Mucosa of descending colon (tissue), 3 donors: ENCODE results near the gene AHCYL2. TPM values are rescaled to one million over a fixed set of nuclear protein-coding genes. Genes with fewer than 3 reads are reported as not detected.

ENCODE experiments used
- ATAC-seq: fragments of 200-7000 bp; cut with Tn5 transposase; one replicate; pipeline ENCODE4 v1.9.1; 2020; ENCODE audit warnings: mild to moderate bottlenecking, moderate library complexity
- DNase-seq, 3 donors: peaks; one replicate each; pipeline ENCODE4 v3.0.0-alpha.2; 2020
- H3K36me3 ChIP-seq: fragments of 200-600 bp; one replicate; pipeline ENCODE4 v1.8.0; 2021; ENCODE audit warnings: low read depth, mild to moderate bottlenecking
- H3K4me1 ChIP-seq: fragments of 200-600 bp; one replicate; pipeline ENCODE4 v1.8.0; 2021; ENCODE audit warnings: low read depth, mild to moderate bottlenecking
- H3K4me3 ChIP-seq: fragments of 200-600 bp; one replicate; pipeline ENCODE4 v1.8.0; 2021; ENCODE audit warnings: mild to moderate bottlenecking
- H3K9me3 ChIP-seq: fragments of 200-600 bp; one replicate; pipeline ENCODE4 v1.8.0; 2021; ENCODE audit warnings: mild to moderate bottlenecking
- CTCF ChIP-seq: fragments of 200-600 bp; IDR thresholded peaks from one replicate; pipeline ENCODE4 v1.8.0; 2022; ENCODE audit warnings: antibody characterized with exemption, mild to moderate bottlenecking
- intact Hi-C, 2 donors: fragments of 100-400 bp; cut with DNase I in 1 of 2; cut with micrococcal nuclease in 1 of 2; formaldehyde crosslinking; loops; one replicate each; pipeline versions ENCODE4 v1.11.0 to v1.11.1; 2022; cut with DNase I, micrococcal nuclease
- total RNA-seq, 3 donors: library from RNA; stranded (reverse); fragmentation: NEBNext Ultra II Directional in 2 of 3; extraction: Animal tissue kit (Norgen Biotek cat#: 25700) in 2 of 3; gene quantifications; one replicate each; pipeline versions ENCODE4 v1.2.1 to v1.2.4, GENCODE V29; 2021 to 2023
- donor health status: DM: no; HTN: no; CAD: no; lungs with moderate emphysema.
- donor health status: DM: no; HTN: no; CAD: no.
- donor health status: DM: no; HTN: yes; CAD: no.

Gene AHCYL2
- total RNA-seq, 3 donors from 2014 or later, result 215 to 717 (median 467) TPM

DNA sequence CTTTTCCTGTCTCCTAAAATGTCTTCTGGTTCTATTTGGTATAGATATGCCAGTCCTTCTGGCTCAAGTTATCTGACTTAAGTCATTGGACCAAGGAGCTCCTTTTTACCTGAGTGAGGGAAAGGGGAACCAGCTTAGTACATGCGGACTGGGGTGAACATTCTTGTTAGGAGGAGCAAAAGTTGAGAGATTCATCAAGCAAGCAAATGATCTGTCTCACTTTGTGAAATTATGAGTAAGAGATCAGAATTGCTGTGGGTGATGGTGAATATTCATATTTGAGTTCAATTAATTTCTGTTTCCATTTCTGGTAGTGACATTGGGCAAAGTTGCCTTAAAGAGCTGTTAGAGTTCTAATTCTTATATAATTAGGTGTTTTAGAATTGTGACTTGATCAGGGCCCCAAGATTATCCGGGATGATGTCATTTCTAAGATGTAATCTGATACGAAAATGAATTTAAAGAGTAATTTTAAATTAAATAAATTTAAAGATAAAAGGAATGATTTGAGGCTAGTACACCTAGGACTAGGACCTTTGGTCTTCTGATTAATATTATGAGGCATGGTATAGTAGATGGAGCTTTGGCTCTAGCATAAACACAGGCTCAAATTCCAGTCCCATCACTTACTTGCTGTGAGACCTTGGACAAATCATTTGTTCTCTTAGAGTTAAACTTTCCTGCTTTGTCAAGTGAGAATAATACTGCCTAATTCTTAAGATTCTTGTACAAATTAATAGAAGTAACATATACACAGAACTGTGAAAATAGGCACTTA lies 149.0 kb downstream of the AHCYL2 start:
- H3K4me1 ChIP-seq, result peaks cover 12% of the 10 kb centered on the region
- no peak for TF ChIP-seq CTCF
- ATAC-seq (no peak), DNase-seq (no peak)
- no peak overlapping the region for H3K4me3 ChIP-seq
- no peaks in the 10 kb centered on the region for H3K36me3 ChIP-seq
- intact Hi-C loops, result loop anchor here in 1 of 2 donors (10.0 kb wide), 1 partner anchor 101 kb away; no protein-coding TSS in a partner anchor
- no peaks in the 10 kb centered on the region for H3K9me3 ChIP-seq

DNA sequence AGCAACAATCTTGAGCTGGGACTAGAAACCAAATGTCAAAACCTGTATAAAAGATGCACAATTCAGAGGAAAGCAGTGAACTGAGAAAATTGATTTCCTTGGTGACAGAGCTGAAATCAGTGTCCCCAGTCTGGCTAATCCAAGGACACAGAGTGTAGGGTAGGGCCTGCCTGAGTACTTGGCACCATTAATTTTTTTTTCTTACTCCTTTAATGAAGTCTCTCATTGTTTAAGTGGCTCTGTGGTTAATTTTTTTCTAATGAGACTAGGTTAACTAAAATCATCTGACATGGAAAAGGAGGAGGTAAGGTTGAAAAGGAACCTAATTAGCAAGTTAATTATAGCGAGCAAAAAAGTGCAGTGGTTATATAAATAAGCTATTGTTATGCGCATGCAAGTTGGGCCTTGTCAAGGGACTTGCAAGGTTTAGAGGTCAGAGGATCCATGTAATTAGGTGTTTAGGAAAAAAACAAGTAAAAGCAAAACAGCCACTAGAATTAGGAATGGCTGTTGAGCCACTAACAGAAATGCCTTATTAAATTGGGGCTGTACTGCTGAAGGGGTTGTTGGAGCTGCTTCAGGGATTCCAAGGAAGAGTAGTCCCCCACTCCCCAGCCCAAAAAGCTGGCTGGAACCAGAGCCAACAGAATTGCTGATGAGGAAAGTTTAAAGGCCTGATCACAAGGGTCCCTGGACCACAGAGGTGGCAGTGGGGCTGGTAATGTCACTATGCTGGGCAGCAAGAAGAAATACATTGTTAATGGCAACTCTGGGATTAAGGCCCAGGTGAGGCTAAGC lies 150.5 kb downstream of the AHCYL2 start:
- H3K4me1 ChIP-seq, result peaks cover 12% of the 10 kb centered on the region
- H3K9me3 ChIP-seq, result no peaks in the 10 kb centered on the region
- no peaks in the 10 kb centered on the region for H3K36me3 ChIP-seq
- TF ChIP-seq CTCF, result no peak
- intact Hi-C loops, result loop anchor here in 1 of 2 donors (5.0 to 10.0 kb wide), 2 partner anchors 33 to 99 kb away; no protein-coding TSS in a partner anchor
- H3K4me3 ChIP-seq, result no peak overlapping the region
- DNase-seq, result no peak
- no peak for ATAC-seq

DNA sequence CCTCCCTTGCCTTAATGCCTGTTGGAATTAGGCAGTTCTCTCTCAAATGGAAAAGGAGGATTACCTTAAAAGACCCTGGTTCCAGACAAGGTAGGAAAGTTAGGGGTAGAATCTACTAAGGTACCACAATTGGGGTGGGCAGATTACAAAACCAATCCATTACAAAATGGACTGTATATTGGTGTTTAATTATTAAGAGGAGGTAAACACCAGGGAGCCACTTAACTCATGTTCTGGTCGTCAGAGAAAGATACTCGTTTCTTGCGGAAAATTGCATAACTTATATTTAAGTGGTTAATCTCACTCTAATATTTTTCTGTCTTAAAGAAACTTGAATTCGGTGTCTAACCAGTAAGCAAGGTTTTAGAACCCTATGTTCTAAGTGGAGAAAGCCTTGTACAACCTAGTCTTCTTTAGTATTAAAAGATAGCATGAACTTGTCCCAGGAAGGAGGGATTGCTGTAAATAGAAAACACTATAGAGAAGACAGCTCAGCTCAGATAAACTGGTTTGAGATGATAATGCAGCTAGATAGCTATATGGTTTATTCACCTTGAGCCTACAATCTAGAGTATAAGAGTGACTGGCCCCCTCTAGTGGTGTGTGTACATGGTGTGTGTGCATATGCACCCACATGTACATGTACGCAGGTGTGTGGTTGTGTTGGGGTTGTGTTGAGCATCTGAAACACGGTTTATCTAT lies 151.4 kb downstream of the AHCYL2 start:
- Histone ChIP-seq H3K4me3 (no peak overlapping the region), H3K9me3 (no peaks in the 10 kb centered on the region), H3K4me1 (peaks cover 12% of the 10 kb centered on the region), H3K36me3 (no peaks in the 10 kb centered on the region)
- intact Hi-C loops, result loop anchor here in 1 of 2 donors (5.0 to 10.0 kb wide), 2 partner anchors 34 to 99 kb away; no protein-coding TSS in a partner anchor
- ATAC-seq (peak; percentile 96), DNase-seq (peak in 1 of 3 donors; percentile 95)
- TF ChIP-seq CTCF, result peak; percentile 33

DNA sequence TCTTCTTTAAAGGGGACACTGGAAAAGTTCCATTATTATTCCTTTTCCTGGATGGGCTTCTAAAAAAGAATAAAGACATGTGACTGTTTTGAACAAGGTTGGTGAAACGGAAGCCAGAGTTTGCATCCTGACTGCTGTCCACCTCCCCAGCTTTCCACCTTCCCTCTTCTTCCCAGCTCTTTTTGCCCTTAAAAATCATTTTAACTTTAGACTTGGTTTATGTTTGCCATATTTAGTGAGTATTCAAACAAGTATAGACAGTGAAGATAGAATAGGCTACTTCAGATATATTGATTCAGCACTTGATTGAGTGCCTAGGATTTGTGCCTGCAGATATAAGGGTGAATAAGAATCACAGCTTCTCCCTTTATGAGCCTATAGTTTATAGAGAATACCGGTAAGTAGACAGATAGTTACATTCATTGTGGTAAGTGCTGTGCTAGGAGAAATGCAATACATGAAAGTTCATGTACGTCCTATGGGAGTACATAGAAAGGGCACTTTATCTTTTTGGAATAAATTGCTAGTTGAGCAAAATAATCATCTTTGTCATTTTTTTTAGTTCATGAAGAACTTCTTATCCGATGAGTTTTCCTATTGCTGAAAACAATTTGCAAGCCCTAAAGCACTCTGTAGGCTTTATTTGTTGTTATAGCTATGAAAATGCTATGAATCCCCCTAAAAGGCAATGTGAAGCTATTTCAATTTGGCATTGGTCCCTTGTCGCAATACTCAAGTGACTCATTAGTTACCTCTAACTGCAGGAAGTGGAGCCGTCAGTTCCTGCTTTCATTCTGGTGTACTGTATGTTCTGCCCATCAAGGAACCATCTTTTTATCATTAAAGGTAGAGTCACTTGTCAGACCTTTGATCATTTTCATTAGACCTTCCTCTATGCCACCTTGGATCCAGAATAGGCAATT lies 152.2 kb downstream of the AHCYL2 start:
- TF ChIP-seq CTCF, result no peak
- DNase-seq (no peak), ATAC-seq (peak; percentile 85)
- Histone ChIP-seq H3K36me3 (no peaks in the 10 kb centered on the region), H3K9me3 (no peaks in the 10 kb centered on the region), H3K4me1 (peaks cover 6% of the 10 kb centered on the region), H3K4me3 (no peak overlapping the region)
- intact Hi-C loops, result loop anchor here in 1 of 2 donors (5.0 to 10.0 kb wide), 2 partner anchors 35 to 98 kb away; no protein-coding TSS in a partner anchor
